Peyer's patch (tissue), 4 donors: Measurements from ENCODE around the gene RPL15.

Source experiments
- CTCF ChIP-seq, 6 experiments: fragments of 450-650 bp in 4 of 6; fragments of 200-600 bp in 2 of 6; sonication (generic) in 1 of 6; IDR thresholded peaks; one replicate each; pipeline ENCODE4 v1.5.1; 2017 to 2019; ENCODE audit warnings: antibody characterized with exemption in 6 of 6, mild to moderate bottlenecking in 3 of 6, moderate library complexity in 1 of 6
- POLR2A ChIP-seq, 2 donors: fragments of 450-650 bp; IDR thresholded peaks; one replicate each; pipeline ENCODE4 v1.5.1; 2017; ENCODE audit warnings: antibody characterized with exemption in 2 of 2, mild to moderate bottlenecking in 2 of 2, moderate library complexity in 2 of 2

- TF ChIP-seq CTCF (IDR thresholded peaks at IDR 0.05) (no peak), POLR2A (IDR thresholded peaks at IDR 0.05) (no peak)
These were observed 43.7 kb downstream of the RPL15 start for GRCh38 chr3:23960649-23961048.
